ENCODE measurements around the gene PDCL2.

- no peak for TF ChIP-seq POLR2A (IDR thresholded peaks at IDR 0.05)
- TF ChIP-seq, protein P1, sequence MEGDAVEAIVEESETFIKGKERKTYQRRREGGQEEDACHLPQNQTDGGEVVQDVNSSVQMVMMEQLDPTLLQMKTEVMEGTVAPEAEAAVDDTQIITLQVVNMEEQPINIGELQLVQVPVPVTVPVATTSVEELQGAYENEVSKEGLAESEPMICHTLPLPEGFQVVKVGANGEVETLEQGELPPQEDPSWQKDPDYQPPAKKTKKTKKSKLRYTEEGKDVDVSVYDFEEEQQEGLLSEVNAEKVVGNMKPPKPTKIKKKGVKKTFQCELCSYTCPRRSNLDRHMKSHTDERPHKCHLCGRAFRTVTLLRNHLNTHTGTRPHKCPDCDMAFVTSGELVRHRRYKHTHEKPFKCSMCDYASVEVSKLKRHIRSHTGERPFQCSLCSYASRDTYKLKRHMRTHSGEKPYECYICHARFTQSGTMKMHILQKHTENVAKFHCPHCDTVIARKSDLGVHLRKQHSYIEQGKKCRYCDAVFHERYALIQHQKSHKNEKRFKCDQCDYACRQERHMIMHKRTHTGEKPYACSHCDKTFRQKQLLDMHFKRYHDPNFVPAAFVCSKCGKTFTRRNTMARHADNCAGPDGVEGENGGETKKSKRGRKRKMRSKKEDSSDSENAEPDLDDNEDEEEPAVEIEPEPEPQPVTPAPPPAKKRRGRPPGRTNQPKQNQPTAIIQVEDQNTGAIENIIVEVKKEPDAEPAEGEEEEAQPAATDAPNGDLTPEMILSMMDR (IDR thresholded peaks at IDR 0.05), result no peak
These were observed 53.5 kb downstream of the PDCL2 start for GRCh38 chr4:55538531-55538930.
